RWPE2 (cell line): ENCODE results near the gene GRIN1.

Experiments used
- ATAC-seq: fragments of 200-7000 bp; cut with Tn5 transposase; 3 replicates; pipeline ENCODE4 v1.9.1; 2021; ENCODE audit warnings: low read depth
- DNase-seq: peaks from one replicate; pipeline ENCODE4 v3.0.0-alpha.2; 2020; ENCODE audit warnings: low spot score
- H3K27ac ChIP-seq: fragments of 450-650 bp; 2 replicates; pipeline ENCODE4 v1.5.1; 2017; ENCODE audit warnings: mild to moderate bottlenecking; ENCODE audit not compliant: poor library complexity, severe bottlenecking
- H3K27me3 ChIP-seq: fragments of 250-450 bp; sonication (Bioruptor Pico); 2 replicates; pipeline ENCODE4 v1.5.1; 2021; ENCODE audit warnings: mild to moderate bottlenecking, moderate library complexity; ENCODE audit not compliant: insufficient read depth, poor library complexity, severe bottlenecking
- H3K36me3 ChIP-seq: fragments of 250-450 bp; sonication (Bioruptor Pico); 2 replicates; pipeline ENCODE4 v1.5.1; 2020; ENCODE audit warnings: low read depth, mild to moderate bottlenecking, moderate library complexity
- H3K4me1 ChIP-seq: fragments of 250-450 bp; sonication (Bioruptor Pico); 2 replicates; pipeline ENCODE4 v1.5.1; 2021; ENCODE audit warnings: mild to moderate bottlenecking, moderate library complexity; ENCODE audit not compliant: insufficient read depth, poor library complexity, severe bottlenecking
- H3K4me3 ChIP-seq: fragments of 250-450 bp; sonication (Bioruptor Pico); 2 replicates; pipeline ENCODE4 v1.5.1; 2021; ENCODE audit warnings: mild to moderate bottlenecking, moderate library complexity; ENCODE audit not compliant: severe bottlenecking
- H3K9me3 ChIP-seq: fragments of 250-450 bp; sonication (Bioruptor Pico); 2 replicates; pipeline ENCODE4 v1.5.1; 2021; ENCODE audit warnings: mild to moderate bottlenecking, moderate library complexity; ENCODE audit not compliant: severe bottlenecking
- TF ChIP-seq, protein P1 (sequence below): fragments of 450-650 bp; IDR thresholded peaks from one replicate; pipeline ENCODE4 v1.5.1; 2017; ENCODE audit warnings: mild to moderate bottlenecking, moderate library complexity; ENCODE audit not compliant: poor library complexity, severe bottlenecking

The GRIN1 gene

DNA sequence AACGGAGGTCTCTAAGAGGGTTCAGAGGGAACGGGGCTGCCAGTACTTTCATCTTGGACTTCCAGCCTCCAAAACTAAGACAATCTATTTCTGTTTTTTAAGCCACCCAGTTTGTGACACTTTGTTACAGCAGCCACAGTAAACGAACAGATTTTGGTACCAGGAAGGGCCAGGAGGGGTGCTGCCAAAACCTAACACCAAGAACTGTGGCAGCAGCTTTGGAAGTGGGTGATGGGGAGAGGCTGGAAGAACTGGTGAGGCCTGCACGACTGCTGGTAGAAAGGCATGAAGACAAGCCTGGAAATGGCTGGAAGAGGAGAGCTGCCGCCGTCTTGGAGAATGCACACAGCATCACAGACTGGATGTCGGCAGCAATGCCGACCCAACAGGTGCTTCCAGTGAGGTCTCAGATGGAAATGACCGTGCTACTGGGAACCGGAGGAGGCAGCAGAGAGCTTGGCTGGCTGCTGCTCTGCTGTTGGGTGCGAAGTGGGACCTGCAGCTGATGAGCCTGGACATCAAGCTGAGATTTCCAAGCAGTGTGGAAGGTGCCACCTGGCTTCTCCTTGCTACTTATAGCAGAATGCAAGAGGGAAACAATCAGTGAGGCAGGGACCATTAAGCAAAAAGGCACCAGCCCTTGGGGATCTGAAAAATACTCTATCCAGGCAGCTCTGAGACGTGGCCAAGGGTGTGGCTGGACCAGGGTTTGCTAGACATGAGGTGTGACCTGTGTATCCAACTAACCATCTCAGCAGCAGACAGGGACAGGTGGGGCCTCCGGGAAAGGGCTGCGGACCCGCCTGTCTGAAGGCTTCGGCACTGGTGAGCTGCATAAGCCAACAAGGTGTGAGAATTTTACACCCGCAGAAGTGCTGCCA lies 37.6 kb downstream of the GRIN1 start:
- no peak overlapping the region for H3K27ac ChIP-seq

DNA sequence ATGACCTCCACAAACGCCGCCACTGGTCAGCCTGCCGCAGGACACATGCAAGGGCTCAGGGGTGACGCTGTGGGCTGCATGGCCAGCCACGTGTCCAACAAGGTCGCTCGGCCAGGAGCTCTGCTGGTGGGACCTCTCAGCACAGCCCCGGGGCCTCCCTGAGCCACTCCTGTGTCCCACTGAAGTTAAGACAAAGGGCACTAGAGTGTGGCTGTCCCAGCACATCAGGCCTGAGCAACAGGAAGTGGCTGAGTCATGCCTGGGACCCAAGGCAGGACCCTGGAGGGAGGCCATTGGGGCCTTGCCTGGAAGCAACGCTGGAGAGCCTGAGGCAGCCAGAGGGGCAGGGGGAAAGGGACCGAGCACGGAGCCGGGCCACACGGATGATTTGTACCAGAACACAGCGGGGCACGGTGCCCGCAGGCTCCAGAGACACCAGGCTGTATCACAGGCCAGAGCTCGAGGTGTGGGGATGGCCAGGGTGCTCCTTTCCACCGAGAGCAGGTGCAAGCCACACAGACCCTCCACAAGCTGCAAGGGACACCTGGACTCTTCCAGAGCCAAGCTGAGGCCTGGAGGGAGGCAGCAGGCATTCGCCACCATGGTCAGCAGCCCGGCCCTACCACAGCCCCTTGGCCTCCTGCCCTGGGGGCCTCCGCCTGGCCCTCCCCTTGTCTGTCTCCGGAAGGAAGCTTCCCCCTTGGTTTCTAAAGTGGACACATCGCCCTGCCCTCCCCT lies 39.4 kb downstream of the GRIN1 start:
- Histone ChIP-seq H3K27me3 (peaks cover 18% of the 10 kb centered on the region), H3K36me3 (peaks cover 23% of the 10 kb centered on the region), H3K9me3 (no peaks in the 10 kb centered on the region), H3K27ac (no peak overlapping the region), H3K4me1 (no peaks in the 10 kb centered on the region), H3K4me3 (no peak overlapping the region)
- TF ChIP-seq, protein P1, sequence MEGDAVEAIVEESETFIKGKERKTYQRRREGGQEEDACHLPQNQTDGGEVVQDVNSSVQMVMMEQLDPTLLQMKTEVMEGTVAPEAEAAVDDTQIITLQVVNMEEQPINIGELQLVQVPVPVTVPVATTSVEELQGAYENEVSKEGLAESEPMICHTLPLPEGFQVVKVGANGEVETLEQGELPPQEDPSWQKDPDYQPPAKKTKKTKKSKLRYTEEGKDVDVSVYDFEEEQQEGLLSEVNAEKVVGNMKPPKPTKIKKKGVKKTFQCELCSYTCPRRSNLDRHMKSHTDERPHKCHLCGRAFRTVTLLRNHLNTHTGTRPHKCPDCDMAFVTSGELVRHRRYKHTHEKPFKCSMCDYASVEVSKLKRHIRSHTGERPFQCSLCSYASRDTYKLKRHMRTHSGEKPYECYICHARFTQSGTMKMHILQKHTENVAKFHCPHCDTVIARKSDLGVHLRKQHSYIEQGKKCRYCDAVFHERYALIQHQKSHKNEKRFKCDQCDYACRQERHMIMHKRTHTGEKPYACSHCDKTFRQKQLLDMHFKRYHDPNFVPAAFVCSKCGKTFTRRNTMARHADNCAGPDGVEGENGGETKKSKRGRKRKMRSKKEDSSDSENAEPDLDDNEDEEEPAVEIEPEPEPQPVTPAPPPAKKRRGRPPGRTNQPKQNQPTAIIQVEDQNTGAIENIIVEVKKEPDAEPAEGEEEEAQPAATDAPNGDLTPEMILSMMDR: no peak
- ATAC-seq (no peak), DNase-seq (no peak)

More for the DNA sequence above, 37.6 kb downstream of the GRIN1 start:
- H3K36me3 ChIP-seq: peaks cover 9% of the 10 kb centered on the region; the same call in 1 of the 2 replicates
- no peaks in the 10 kb centered on the region for H3K9me3 ChIP-seq
- DNase-seq (no peak), ATAC-seq (peak; percentile 64)
- TF ChIP-seq, protein P1: peak; percentile 65
- H3K4me3 ChIP-seq: no peak overlapping the region
- peaks cover 30% of the 10 kb centered on the region for H3K27me3 ChIP-seq
- H3K4me1 ChIP-seq: no peaks in the 10 kb centered on the region

DNA sequence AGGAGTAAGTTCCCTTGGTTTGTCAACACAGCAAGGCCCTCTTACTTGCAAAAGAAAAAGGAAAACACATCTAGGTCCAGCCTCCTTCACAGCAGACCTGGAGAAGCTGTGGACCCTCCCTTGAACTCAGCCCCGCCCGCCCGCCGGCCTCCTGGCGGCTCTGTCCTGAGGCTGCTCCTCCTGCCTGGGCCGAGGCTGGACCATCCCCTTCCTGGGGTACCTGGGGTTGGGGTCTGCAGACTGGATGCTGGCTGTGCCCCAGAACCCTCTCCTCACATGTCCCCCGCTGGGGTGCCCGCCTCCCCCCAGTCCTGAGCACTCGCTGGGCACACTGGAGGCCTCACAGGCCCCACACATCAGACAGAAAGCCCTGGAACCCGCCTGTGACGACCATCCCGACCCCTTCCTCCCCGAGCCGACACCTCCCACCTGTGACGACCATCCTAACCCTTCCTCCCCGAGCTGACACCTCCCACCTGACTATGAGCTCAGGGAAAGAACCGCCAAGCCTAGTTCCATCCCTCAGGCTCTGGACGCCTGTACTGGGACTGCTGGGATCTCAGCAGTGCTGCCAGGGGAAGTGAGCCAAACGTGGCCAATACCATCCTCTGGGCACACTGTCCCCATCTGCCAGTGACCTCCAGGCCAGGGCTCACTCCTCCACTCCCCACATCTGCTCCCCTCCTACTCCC lies 40.1 kb downstream of the GRIN1 start:
- Histone ChIP-seq H3K4me3 (no peak overlapping the region), H3K9me3 (no peaks in the 10 kb centered on the region), H3K4me1 (no peaks in the 10 kb centered on the region), H3K27ac (no peak overlapping the region), H3K27me3 (peaks cover 11% of the 10 kb centered on the region), H3K36me3 (peaks cover 24% of the 10 kb centered on the region)
- no peak for ATAC-seq
- DNase-seq: no peak
- TF ChIP-seq, protein P1: no peak

DNA sequence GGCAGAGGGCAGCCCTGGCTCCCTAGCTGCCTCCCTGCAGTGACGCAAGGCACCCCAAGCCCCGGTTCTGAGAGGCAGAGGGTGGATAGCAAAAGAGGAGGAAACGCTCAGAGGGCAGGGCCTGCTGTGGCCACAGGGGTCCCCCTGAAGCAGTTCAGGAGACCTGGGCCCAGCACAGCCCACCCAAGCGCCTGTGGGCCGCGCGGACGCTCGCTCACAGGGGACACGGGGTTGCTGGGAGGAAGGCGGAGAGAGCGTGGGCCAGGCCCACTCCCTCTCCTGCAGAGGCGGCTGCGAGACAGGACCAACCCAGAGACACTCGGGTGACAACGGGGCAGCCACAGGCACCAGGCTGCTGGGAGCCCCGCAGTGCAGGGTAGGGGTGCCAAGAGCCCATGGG lies 40.8 kb downstream of the GRIN1 start:
- peaks cover 6% of the 10 kb centered on the region for H3K27me3 ChIP-seq
- H3K9me3 ChIP-seq: no peaks in the 10 kb centered on the region
- no peaks in the 10 kb centered on the region for H3K4me1 ChIP-seq
- H3K27ac ChIP-seq: no peak overlapping the region
- peaks cover 24% of the 10 kb centered on the region for H3K36me3 ChIP-seq
- no peak overlapping the region for H3K4me3 ChIP-seq
- TF ChIP-seq, protein P1: no peak
- no peak for DNase-seq
- ATAC-seq: no peak
